ENCODE results near the gene MVD. TPM values are rescaled to one million over a fixed set of nuclear protein-coding genes. Genes with fewer than 3 reads are reported as not detected.

The MVD gene
- polyA plus RNA-seq, 4 donors, result 28.4 to 115 (median 34.9) TPM

GRCh38 chr16:88627531-88628411 is 35.1 kb downstream of the MVD start:
- Histone ChIP-seq H3K4me1 (ENCODE audit: control insufficient read depth in 3 of 3, insufficient read depth in 2 of 3, low read depth in 1 of 3, low read length in 2 of 3) (no peaks in the 10 kb centered on the region), H3K27me3 (ENCODE audit: control insufficient read depth in 3 of 3, insufficient read depth in 3 of 3, low read length in 3 of 3) (no peaks in the 10 kb centered on the region), H3K9me3 (ENCODE audit: control insufficient read depth in 2 of 2, insufficient read depth in 1 of 2, low read depth in 1 of 2, low read length in 1 of 2) (no peaks in the 10 kb centered on the region), H3K27ac (ENCODE audit: low read depth in 1 of 3, low read length in 2 of 3) (no peak overlapping the region), H3K36me3 (ENCODE audit: control insufficient read depth in 3 of 3, insufficient read depth in 2 of 3, low read depth in 1 of 3, low read length in 3 of 3) (peaks cover 13 to 94% (median 33%) of the 10 kb centered on the region in 3 donors), H3K4me3 (ENCODE audit: low read depth in 1 of 3, low read length in 3 of 3) (no peak overlapping the region)
- DNase-seq (no peak), FAIRE-seq (no peak)
- 94 to 97% (median 96%) methylated on average over 25 to 27 of the region's 27 CpGs for WGBS, 3 donors

GRCh38 chr16:88626646-88627045 is 36.2 kb downstream of the MVD start:
- Histone ChIP-seq H3K4me3 (ENCODE audit: low read depth in 1 of 3, low read length in 3 of 3) (no peak overlapping the region), H3K27ac (ENCODE audit: low read depth in 1 of 3, low read length in 2 of 3) (no peak overlapping the region), H3K27me3 (ENCODE audit: control insufficient read depth in 3 of 3, insufficient read depth in 3 of 3, low read length in 3 of 3) (no peaks in the 10 kb centered on the region), H3K9me3 (ENCODE audit: control insufficient read depth in 2 of 2, insufficient read depth in 1 of 2, low read depth in 1 of 2, low read length in 1 of 2) (no peaks in the 10 kb centered on the region), H3K4me1 (ENCODE audit: control insufficient read depth in 3 of 3, insufficient read depth in 2 of 3, low read depth in 1 of 3, low read length in 2 of 3) (no peaks in the 10 kb centered on the region), H3K36me3 (ENCODE audit: control insufficient read depth in 3 of 3, insufficient read depth in 2 of 3, low read depth in 1 of 3, low read length in 3 of 3) (peaks cover 9 to 94% (median 32%) of the 10 kb centered on the region in 3 donors)
- DNase-seq, result no peak
- FAIRE-seq, result no peak
- 95 to 96% (median 96%) methylated on average over 9 of the region's 9 CpGs for WGBS, 3 donors

- FAIRE-seq, result no peak
- WGBS, 3 donors, result 81 to 87% (median 82%) methylated on average over 17 of the region's 17 CpGs
- Histone ChIP-seq H3K4me3 (ENCODE audit: low read depth in 1 of 3, low read length in 3 of 3) (no peak overlapping the region), H3K4me1 (ENCODE audit: control insufficient read depth in 3 of 3, insufficient read depth in 2 of 3, low read depth in 1 of 3, low read length in 2 of 3) (no peaks in the 10 kb centered on the region), H3K27ac (ENCODE audit: low read depth in 1 of 3, low read length in 2 of 3) (no peak overlapping the region), H3K36me3 (ENCODE audit: control insufficient read depth in 3 of 3, insufficient read depth in 2 of 3, low read depth in 1 of 3, low read length in 3 of 3) (peaks cover 6 to 89% (median 27%) of the 10 kb centered on the region in 3 donors), H3K9me3 (ENCODE audit: control insufficient read depth in 2 of 2, insufficient read depth in 1 of 2, low read depth in 1 of 2, low read length in 1 of 2) (no peaks in the 10 kb centered on the region), H3K27me3 (ENCODE audit: control insufficient read depth in 3 of 3, insufficient read depth in 3 of 3, low read length in 3 of 3) (no peaks in the 10 kb centered on the region)
- DNase-seq, result no peak
Measured at GRCh38 chr16:88624977-88625576, 37.8 kb downstream of the MVD start.

- no peak for FAIRE-seq
- Histone ChIP-seq H3K4me1 (ENCODE audit: control insufficient read depth in 3 of 3, insufficient read depth in 2 of 3, low read depth in 1 of 3, low read length in 2 of 3) (no peaks in the 10 kb centered on the region), H3K4me3 (ENCODE audit: low read depth in 1 of 3, low read length in 3 of 3) (no peak overlapping the region), H3K9me3 (ENCODE audit: control insufficient read depth in 2 of 2, insufficient read depth in 1 of 2, low read depth in 1 of 2, low read length in 1 of 2) (no peaks in the 10 kb centered on the region), H3K27me3 (ENCODE audit: control insufficient read depth in 3 of 3, insufficient read depth in 3 of 3, low read length in 3 of 3) (no peaks in the 10 kb centered on the region), H3K36me3 (ENCODE audit: control insufficient read depth in 3 of 3, insufficient read depth in 2 of 3, low read depth in 1 of 3, low read length in 3 of 3) (peaks cover 6 to 89% (median 23%) of the 10 kb centered on the region in 3 donors), H3K27ac (ENCODE audit: low read depth in 1 of 3, low read length in 2 of 3) (no peak overlapping the region)
- no peak for DNase-seq
- WGBS, 3 donors, result 89 to 97% (median 95%) methylated on average over 18 of the region's 18 CpGs
Measured at GRCh38 chr16:88624481-88624880, 38.4 kb downstream of the MVD start.

GRCh38 chr16:88623858-88624257 is 39.0 kb downstream of the MVD start:
- 95 to 97% (median 96%) methylated on average over 13 of the region's 13 CpGs for WGBS, 3 donors
- FAIRE-seq (no peak), DNase-seq (no peak)
- Histone ChIP-seq H3K27ac (ENCODE audit: low read depth in 1 of 3, low read length in 2 of 3) (no peak overlapping the region), H3K4me1 (ENCODE audit: control insufficient read depth in 3 of 3, insufficient read depth in 2 of 3, low read depth in 1 of 3, low read length in 2 of 3) (peaks cover 0 to 1% (median 0%) of the 10 kb centered on the region in 3 donors), H3K36me3 (ENCODE audit: control insufficient read depth in 3 of 3, insufficient read depth in 2 of 3, low read depth in 1 of 3, low read length in 3 of 3) (peaks cover 6 to 91% (median 23%) of the 10 kb centered on the region in 3 donors), H3K27me3 (ENCODE audit: control insufficient read depth in 3 of 3, insufficient read depth in 3 of 3, low read length in 3 of 3) (no peaks in the 10 kb centered on the region), H3K4me3 (ENCODE audit: low read depth in 1 of 3, low read length in 3 of 3) (no peak overlapping the region), H3K9me3 (ENCODE audit: control insufficient read depth in 2 of 2, insufficient read depth in 1 of 2, low read depth in 1 of 2, low read length in 1 of 2) (no peaks in the 10 kb centered on the region)

GRCh38 chr16:88622866-88623265 is 40.0 kb downstream of the MVD start:
- FAIRE-seq, result no peak
- H3K27ac ChIP-seq (ENCODE audit: low read depth in 1 of 3, low read length in 2 of 3), result no peak overlapping the region
- 96 to 97% (median 97%) methylated on average over 27 to 29 of the region's 29 CpGs for WGBS, 3 donors
- H3K9me3 ChIP-seq (ENCODE audit: control insufficient read depth in 2 of 2, insufficient read depth in 1 of 2, low read depth in 1 of 2, low read length in 1 of 2), result no peaks in the 10 kb centered on the region
- DNase-seq, result no peak
- no peaks in the 10 kb centered on the region for H3K27me3 ChIP-seq (ENCODE audit: control insufficient read depth in 3 of 3, insufficient read depth in 3 of 3, low read length in 3 of 3)
- peaks cover 6 to 91% (median 17%) of the 10 kb centered on the region in 3 donors for H3K36me3 ChIP-seq (ENCODE audit: control insufficient read depth in 3 of 3, insufficient read depth in 2 of 3, low read depth in 1 of 3, low read length in 3 of 3)
- H3K4me3 ChIP-seq (ENCODE audit: low read depth in 1 of 3, low read length in 3 of 3), result no peak overlapping the region
- peaks cover 0 to 11% (median 0%) of the 10 kb centered on the region in 3 donors for H3K4me1 ChIP-seq (ENCODE audit: control insufficient read depth in 3 of 3, insufficient read depth in 2 of 3, low read depth in 1 of 3, low read length in 2 of 3)

GRCh38 chr16:88622125-88622524 is 40.8 kb downstream of the MVD start:
- no peak for FAIRE-seq
- no peak for DNase-seq
- Histone ChIP-seq H3K27me3 (ENCODE audit: control insufficient read depth in 3 of 3, insufficient read depth in 3 of 3, low read length in 3 of 3) (no peaks in the 10 kb centered on the region), H3K27ac (ENCODE audit: low read depth in 1 of 3, low read length in 2 of 3) (no peak overlapping the region), H3K4me1 (ENCODE audit: control insufficient read depth in 3 of 3, insufficient read depth in 2 of 3, low read depth in 1 of 3, low read length in 2 of 3) (peaks cover 0 to 18% (median 0%) of the 10 kb centered on the region in 3 donors), H3K9me3 (ENCODE audit: control insufficient read depth in 2 of 2, insufficient read depth in 1 of 2, low read depth in 1 of 2, low read length in 1 of 2) (no peaks in the 10 kb centered on the region), H3K4me3 (ENCODE audit: low read depth in 1 of 3, low read length in 3 of 3) (no peak overlapping the region), H3K36me3 (ENCODE audit: control insufficient read depth in 3 of 3, insufficient read depth in 2 of 3, low read depth in 1 of 3, low read length in 3 of 3) (peaks cover 6 to 89% (median 14%) of the 10 kb centered on the region in 3 donors)
- WGBS, 3 donors, result 89 to 94% (median 90%) methylated on average over 19 of the region's 19 CpGs

- Histone ChIP-seq H3K9me3 (ENCODE audit: control insufficient read depth in 2 of 2, insufficient read depth in 1 of 2, low read depth in 1 of 2, low read length in 1 of 2) (no peaks in the 10 kb centered on the region), H3K4me1 (ENCODE audit: control insufficient read depth in 3 of 3, insufficient read depth in 2 of 3, low read depth in 1 of 3, low read length in 2 of 3) (peaks cover 0 to 35% (median 8%) of the 10 kb centered on the region in 3 donors), H3K27ac (ENCODE audit: low read depth in 1 of 3, low read length in 2 of 3) (peak overlapping the region in 1 of 3 donors; percentile 71), H3K4me3 (ENCODE audit: low read depth in 1 of 3, low read length in 3 of 3) (no peak overlapping the region), H3K36me3 (ENCODE audit: control insufficient read depth in 3 of 3, insufficient read depth in 2 of 3, low read depth in 1 of 3, low read length in 3 of 3) (peaks cover 6 to 81% (median 14%) of the 10 kb centered on the region in 3 donors), H3K27me3 (ENCODE audit: control insufficient read depth in 3 of 3, insufficient read depth in 3 of 3, low read length in 3 of 3) (no peaks in the 10 kb centered on the region)
- DNase-seq, result peak in 1 of 2 donors; percentile 62
- WGBS, 3 donors, result 67 to 85% (median 69%) methylated on average over 14 of the region's 14 CpGs
- FAIRE-seq, result no peak
Measured at GRCh38 chr16:88619859-88620815, 42.8 kb downstream of the MVD start.
